GM19452 (cell line): Measurements from ENCODE around the gene ZNF77.
"Not testable (repeated sequence)": the region's sequence is repeated elsewhere in the genome, so short reads cannot be mapped to it uniquely, and the experiment has no call there.

ENCODE experiments used
- ATAC-seq: cut with Tn5 transposase; IDR thresholded peaks from one replicate; pipeline ENCODE4 v1.9.1; 2021; ENCODE audit not compliant: unreplicated experiment

ZNF77 gene

GRCh38 chr19:2944775-2945574, at the start of gene ZNF77:
Gene ZNF77 (minus strand): TSS chr19:2944971. CDS start chr19:2944840, 131 bp downstream.
- ATAC-seq: peak; percentile 95

GRCh38 chr19:2993579-2993978, 48.8 kb upstream of the ZNF77 start:
- no peak for ATAC-seq

GRCh38 chr19:2992958-2993357, 48.2 kb upstream of the ZNF77 start:
- no peak for ATAC-seq

GRCh38 chr19:2992333-2992732, 47.6 kb upstream of the ZNF77 start:
- ATAC-seq: not testable (repeated sequence)

- no peak for ATAC-seq
Measured at GRCh38 chr19:2989236-2989946, 44.6 kb upstream of the ZNF77 start.

GRCh38 chr19:2988568-2988967, 43.8 kb upstream of the ZNF77 start:
- ATAC-seq: no peak

GRCh38 chr19:2987797-2988196, 43.0 kb upstream of the ZNF77 start:
- ATAC-seq: no peak

- ATAC-seq: no peak
Measured at GRCh38 chr19:2986951-2987524, 42.3 kb upstream of the ZNF77 start.

GRCh38 chr19:2984215-2984528, 39.4 kb upstream of the ZNF77 start:
- ATAC-seq: no peak

GRCh38 chr19:2983351-2984214, 38.8 kb upstream of the ZNF77 start:
- ATAC-seq: no peak

- ATAC-seq: no peak
Measured at GRCh38 chr19:2982983-2983350, 38.2 kb upstream of the ZNF77 start.

GRCh38 chr19:2982561-2982960, 37.8 kb upstream of the ZNF77 start:
- ATAC-seq: no peak

- ATAC-seq: no peak
Measured at GRCh38 chr19:2981898-2982297, 37.1 kb upstream of the ZNF77 start.

GRCh38 chr19:2978772-2979171, 34.0 kb upstream of the ZNF77 start:
- no peak for ATAC-seq

- ATAC-seq: no peak
Measured at GRCh38 chr19:2978166-2978767, 33.5 kb upstream of the ZNF77 start.

- no peak for ATAC-seq
Measured at GRCh38 chr19:2977746-2978138, 33.0 kb upstream of the ZNF77 start.

- peak; percentile 93 for ATAC-seq
Measured at GRCh38 chr19:2977001-2977745, 32.4 kb upstream of the ZNF77 start, which contains the start of gene TLE6. Gene TLE6 (plus strand): TSS chr19:2977564. CDS start chr19:2978234, 670 bp downstream.

- no peak for ATAC-seq
Measured at GRCh38 chr19:2976609-2977000, 31.8 kb upstream of the ZNF77 start.

GRCh38 chr19:2974342-2975041, 29.7 kb upstream of the ZNF77 start:
- ATAC-seq: no peak
